Gastroesophageal sphincter (tissue), 4 donors: Measurements from ENCODE around the gene LRRC1. TPM values are rescaled to one million over a fixed set of nuclear protein-coding genes. Genes with fewer than 3 reads are reported as not detected.

Experiments
- ATAC-seq: fragments of 150-250 bp; one replicate; pipeline ENCODE4 v1.9.1; 2016; ENCODE audit warnings: mild to moderate bottlenecking, moderate library complexity
- H3K27ac ChIP-seq, 4 donors: fragments of 200-600 bp; sonication (generic) in 3 of 4; 1 replicate in 3 of 4; 2 replicates in 1 of 4; pipeline ENCODE4 v1.5.1; 2016 to 2019
- H3K27me3 ChIP-seq: fragments of 200-600 bp; sonication (generic); one replicate; pipeline ENCODE4 v1.5.1; 2019
- H3K36me3 ChIP-seq, 2 donors: fragments of 200-600 bp; sonication (generic); one replicate each; pipeline ENCODE4 v1.5.1; 2019; ENCODE audit warnings: control low read depth in 1 of 2
- H3K4me1 ChIP-seq, 3 donors: fragments of 200-600 bp; sonication (generic); 1 replicate in 2 of 3; 2 replicates in 1 of 3; pipeline ENCODE4 v1.5.1; 2016 to 2019; ENCODE audit warnings: control low read depth in 2 of 3
- H3K4me3 ChIP-seq, 2 donors: fragments of 200-600 bp; sonication (generic); one replicate each; pipeline ENCODE4 v1.5.1; 2019; ENCODE audit warnings: mild to moderate bottlenecking in 1 of 2, moderate library complexity in 1 of 2
- H3K9me3 ChIP-seq, 3 donors: fragments of 200-600 bp; sonication (generic); one replicate each; pipeline ENCODE4 v1.5.1; 2017 to 2019; ENCODE audit warnings: control low read depth in 2 of 3
- CTCF ChIP-seq, 4 experiments: fragments of 200-600 bp in 2 of 4; fragments of 450-650 bp in 2 of 4; sonication (generic) in 1 of 4; IDR thresholded peaks; one replicate each; pipeline ENCODE4 v1.5.1; 2017 to 2019; ENCODE audit warnings: antibody characterized with exemption in 4 of 4, mild to moderate bottlenecking in 2 of 4, moderate library complexity in 2 of 4
- EP300 ChIP-seq: sonication (generic); formaldehyde crosslinking; IDR thresholded peaks from one replicate; pipeline ENCODE4 v1.6.1; 2017; ENCODE audit warnings: antibody characterized with exemption, mild to moderate bottlenecking
- POLR2A ChIP-seq, 2 donors: fragments of 450-650 bp; IDR thresholded peaks; one replicate each; pipeline ENCODE4 v1.6.1; 2017; ENCODE audit warnings: antibody characterized with exemption in 2 of 2, mild to moderate bottlenecking in 2 of 2, moderate library complexity in 1 of 2
- POLR2AphosphoS5 ChIP-seq: sonication (generic); formaldehyde crosslinking; IDR thresholded peaks from one replicate; pipeline ENCODE4 v1.6.1; 2017; ENCODE audit warnings: antibody characterized with exemption
- WGBS, 2 donors: methylation state at CpG; one replicate each; pipeline ENCODE4 v1.1.5; 2018; ENCODE audit warnings: low coverage in 1 of 2; 5-methylcytosine and 5-hydroxymethylcytosine counted together
- total RNA-seq, 4 donors: library from RNA; depleted of rRNA; stranded (reverse); fragments of >200 nt; gene quantifications; one replicate each; pipeline ENCODE4 v1.1.0, GENCODE V29; 2016

The LRRC1 gene
- total RNA-seq, 4 donors from 2014 or later = 12.4 to 28.3 (median 15.5) TPM

GRCh38 chr6:53814353-53814752, 19.5 kb downstream of the LRRC1 start:
- Histone ChIP-seq H3K9me3 (no peaks in the 10 kb centered on the region), H3K27ac (peak overlapping the region in 1 of 4 donors; percentile 65), H3K36me3 (no peaks in the 10 kb centered on the region), H3K4me1 (peaks cover 0 to 77% (median 0%) of the 10 kb centered on the region in 3 donors), H3K4me3 (no peak overlapping the region), H3K27me3 (no peaks in the 10 kb centered on the region)
- 82 to 86% methylated on average over 1 to 2 of the region's 2 CpGs for WGBS, 2 donors
- TF ChIP-seq EP300 = no peak
- no peak for TF ChIP-seq POLR2A (IDR thresholded peaks at IDR 0.05)
- ATAC-seq = no peak

- H3K9me3 ChIP-seq = no peaks in the 10 kb centered on the region
- H3K4me3 ChIP-seq = no peak overlapping the region
- 18 to 26% methylated on average over 7 of the region's 7 CpGs for WGBS, 2 donors
- H3K27ac ChIP-seq = peak overlapping the region in 3 of 4 donors; percentile 34 to 65 (median 47)
- H3K27me3 ChIP-seq = no peaks in the 10 kb centered on the region
- TF ChIP-seq CTCF (IDR thresholded peaks at IDR 0.05) (no peak), POLR2A (IDR thresholded peaks at IDR 0.05) (no peak), EP300 (no peak), POLR2AphosphoS5 (peak; percentile 34)
- H3K36me3 ChIP-seq = no peaks in the 10 kb centered on the region
- peaks cover 0 to 86% (median 0%) of the 10 kb centered on the region in 3 donors for H3K4me1 ChIP-seq
- peak; percentile 29 for ATAC-seq
Observed at GRCh38 chr6:53815381-53816119, 20.7 kb downstream of the LRRC1 start.

- Histone ChIP-seq H3K4me3 (no peak overlapping the region), H3K4me1 (peaks cover 2 to 86% (median 4%) of the 10 kb centered on the region in 3 donors), H3K36me3 (no peaks in the 10 kb centered on the region), H3K9me3 (no peaks in the 10 kb centered on the region), H3K27ac (no peak overlapping the region), H3K27me3 (no peaks in the 10 kb centered on the region)
- ATAC-seq = no peak
- WGBS, 2 donors = 35 to 43% methylated on average over 3 of the region's 3 CpGs
- TF ChIP-seq CTCF (IDR thresholded peaks at IDR 0.05) = no peak
- TF ChIP-seq POLR2A (IDR thresholded peaks at IDR 0.05) = no peak
- TF ChIP-seq POLR2AphosphoS5 = no peak
- no peak for TF ChIP-seq EP300
Observed at GRCh38 chr6:53818858-53819609, 24.2 kb downstream of the LRRC1 start.

GRCh38 chr6:53822401-53823125, 27.8 kb downstream of the LRRC1 start:
- TF ChIP-seq EP300 (no peak), POLR2A (IDR thresholded peaks at IDR 0.05) (no peak), POLR2AphosphoS5 (no peak), CTCF (IDR thresholded peaks at IDR 0.05) (no peak)
- H3K9me3 ChIP-seq = no peaks in the 10 kb centered on the region
- no peaks in the 10 kb centered on the region for H3K27me3 ChIP-seq
- 38 to 79% methylated on average over 6 to 10 of the region's 10 CpGs for WGBS, 2 donors
- H3K36me3 ChIP-seq = no peaks in the 10 kb centered on the region
- no peak overlapping the region for H3K27ac ChIP-seq
- H3K4me1 ChIP-seq = peaks cover 2 to 78% (median 4%) of the 10 kb centered on the region in 3 donors
- H3K4me3 ChIP-seq = no peak overlapping the region
- no peak for ATAC-seq

- no peaks in the 10 kb centered on the region for H3K36me3 ChIP-seq
- H3K9me3 ChIP-seq = no peaks in the 10 kb centered on the region
- no peak for TF ChIP-seq CTCF (IDR thresholded peaks at IDR 0.05)
- no peak for TF ChIP-seq POLR2AphosphoS5
- TF ChIP-seq EP300 = no peak
- TF ChIP-seq POLR2A (IDR thresholded peaks at IDR 0.05) = no peak
- WGBS, 2 donors = 87% methylated on average over 1 of the region's 1 CpG; no CpG with 5 or more reads in 1 of the 2 donors
- no peak overlapping the region for H3K27ac ChIP-seq
- H3K4me3 ChIP-seq = no peak overlapping the region
- ATAC-seq = no peak
- peaks cover 2 to 78% (median 4%) of the 10 kb centered on the region in 3 donors for H3K4me1 ChIP-seq
- H3K27me3 ChIP-seq = no peaks in the 10 kb centered on the region
Observed at GRCh38 chr6:53824714-53825113, 29.9 kb downstream of the LRRC1 start.
